Natural killer cell (primary cell): ENCODE data around the gene STK38L. TPM values are rescaled to one million over a fixed set of nuclear protein-coding genes. Genes with fewer than 3 reads are reported as not detected.

ENCODE experiments used
- ATAC-seq, 3 donors: fragments of 150-1000 bp in 2 of 3; fragments of 200-7000 bp in 1 of 3; cut with Tn5 transposase; 1 replicate in 1 of 3; 2 replicates in 2 of 3; pipeline ENCODE4 v1.10.0; 2021; ENCODE audit warnings: mild to moderate bottlenecking in 2 of 3, moderate library complexity in 2 of 3
- DNase-seq, 2 donors: peaks; one replicate each; pipeline versions ENCODE4 v3.0.0 to v3.0.0-alpha.2; 2013 to 2021; ENCODE audit warnings: mixed read lengths in 1 of 2
- H3K27ac ChIP-seq: one replicate; pipeline ENCODE4 v1.5.1; 2013; ENCODE audit warnings: mild to moderate bottlenecking, low read length
- H3K27me3 ChIP-seq: one replicate; pipeline ENCODE4 v1.6.1; 2013; ENCODE audit warnings: low read length; ENCODE audit not compliant: control insufficient read depth, insufficient read depth
- H3K36me3 ChIP-seq: one replicate; pipeline ENCODE4 v1.6.1; 2013; ENCODE audit warnings: low read length; ENCODE audit not compliant: control insufficient read depth, insufficient read depth
- H3K4me1 ChIP-seq: one replicate; pipeline ENCODE4 v1.6.1; 2013; ENCODE audit warnings: low read length; ENCODE audit not compliant: control insufficient read depth, insufficient read depth
- H3K4me3 ChIP-seq: one replicate; pipeline ENCODE4 v1.5.1; 2013; ENCODE audit warnings: low read length
- H3K9me3 ChIP-seq: one replicate; pipeline ENCODE4 v1.6.1; 2013; ENCODE audit warnings: low read length; ENCODE audit not compliant: control insufficient read depth, insufficient read depth
- H3K27ac Mint-ChIP-seq, 2 donors: one replicate each; pipeline ENCODE4 v1.8.0; 2022; ENCODE audit warnings: mild to moderate bottlenecking in 2 of 2, mixed read lengths in 2 of 2, moderate library complexity in 1 of 2
- H3K27me3 Mint-ChIP-seq, 2 donors: one replicate each; pipeline ENCODE4 v1.8.0; 2022; ENCODE audit warnings: low read depth in 2 of 2, mixed read lengths in 2 of 2
- H3K36me3 Mint-ChIP-seq: one replicate; pipeline ENCODE4 v1.8.0; 2022; ENCODE audit warnings: mixed read lengths
- H3K4me1 Mint-ChIP-seq, 2 donors: one replicate each; pipeline ENCODE4 v1.8.0; 2022; ENCODE audit warnings: mixed read lengths in 2 of 2
- H3K4me3 Mint-ChIP-seq: one replicate; pipeline ENCODE4 v1.8.0; 2022; ENCODE audit warnings: mild to moderate bottlenecking, moderate library complexity, mixed read lengths
- H3K9me3 Mint-ChIP-seq, 2 donors: one replicate each; pipeline ENCODE4 v1.8.0; 2022; ENCODE audit warnings: mixed read lengths in 2 of 2
- WGBS: methylation state at CpG from one replicate; pipeline ENCODE4 v1.1.7; 2013; ENCODE audit warnings: missing lambda C conversion rate; ENCODE audit not compliant: insufficient coverage; 5-methylcytosine and 5-hydroxymethylcytosine counted together
- intact Hi-C: fragments of 100-400 bp; cut with micrococcal nuclease; formaldehyde crosslinking; loops from one replicate; pipeline ENCODE4 v1.14.2; 2022
- total RNA-seq, 4 donors: library from RNA; stranded (reverse); fragments of 120-200 nt in 1 of 4; gene quantifications; one replicate each; pipeline versions ENCODE4 v1.2.3 to v1.2.4, GENCODE V29; 2013 to 2022
- TF ChIP-seq, protein P1 (sequence below): fragments of 200-600 bp; IDR thresholded peaks from one replicate; pipeline ENCODE4 v1.8.0; 2022; ENCODE audit warnings: antibody characterized with exemption

The STK38L gene
- total RNA-seq, 3 donors from 2014 or later (not counting 1 experiment from before 2014, with no cell fraction given): 14.0 to 17.0 (median 15.0) TPM

DNA sequence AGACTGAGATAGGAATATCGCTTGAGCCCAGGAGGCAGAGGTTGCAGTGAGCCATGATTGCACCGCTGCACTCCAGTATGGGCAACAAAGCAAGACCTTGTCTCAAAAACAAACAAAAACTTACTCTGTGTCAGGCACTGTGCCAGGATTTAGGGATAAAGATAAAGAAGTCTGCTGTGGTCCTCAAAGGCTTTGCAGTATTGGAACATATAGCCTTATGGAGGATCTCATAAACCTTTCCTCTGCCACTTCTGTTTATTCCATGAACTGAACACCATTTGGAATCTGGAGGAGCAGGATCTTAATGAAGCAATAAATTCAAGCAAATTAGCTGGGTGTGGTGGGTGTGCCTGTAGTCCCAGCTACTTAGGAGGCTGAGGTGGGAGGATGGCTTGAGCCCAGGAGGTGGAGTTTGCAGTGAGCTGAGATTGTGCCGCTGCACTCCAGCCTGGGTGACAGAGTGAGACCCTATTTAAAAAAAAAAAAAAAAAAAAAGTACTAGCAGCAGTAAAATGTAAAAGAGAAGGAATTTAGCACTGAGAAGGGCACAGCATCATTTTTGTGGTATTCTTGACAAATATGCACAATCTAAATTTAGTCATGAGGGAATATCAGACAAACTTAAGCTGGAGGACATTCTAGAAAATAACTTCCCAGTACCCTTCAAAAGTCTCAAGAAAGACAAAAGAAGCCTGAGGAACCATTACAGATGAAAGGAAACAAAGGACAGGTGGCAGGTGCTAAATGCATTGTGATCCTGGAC is 115.7 kb downstream of the STK38L start:
- intact Hi-C loops: no loop called here
- Histone ChIP-seq H3K9me3 (no peaks in the 10 kb centered on the region), H3K27ac (no peak overlapping the region), H3K27me3 (no peaks in the 10 kb centered on the region), H3K4me3 (no peak overlapping the region), H3K4me1 (no peaks in the 10 kb centered on the region), H3K36me3 (no peaks in the 10 kb centered on the region)
- ATAC-seq (no peak), DNase-seq (no peak)
- H3K9me3 Mint-ChIP-seq: no peaks in the 10 kb centered on the region
- TF ChIP-seq, protein P1, sequence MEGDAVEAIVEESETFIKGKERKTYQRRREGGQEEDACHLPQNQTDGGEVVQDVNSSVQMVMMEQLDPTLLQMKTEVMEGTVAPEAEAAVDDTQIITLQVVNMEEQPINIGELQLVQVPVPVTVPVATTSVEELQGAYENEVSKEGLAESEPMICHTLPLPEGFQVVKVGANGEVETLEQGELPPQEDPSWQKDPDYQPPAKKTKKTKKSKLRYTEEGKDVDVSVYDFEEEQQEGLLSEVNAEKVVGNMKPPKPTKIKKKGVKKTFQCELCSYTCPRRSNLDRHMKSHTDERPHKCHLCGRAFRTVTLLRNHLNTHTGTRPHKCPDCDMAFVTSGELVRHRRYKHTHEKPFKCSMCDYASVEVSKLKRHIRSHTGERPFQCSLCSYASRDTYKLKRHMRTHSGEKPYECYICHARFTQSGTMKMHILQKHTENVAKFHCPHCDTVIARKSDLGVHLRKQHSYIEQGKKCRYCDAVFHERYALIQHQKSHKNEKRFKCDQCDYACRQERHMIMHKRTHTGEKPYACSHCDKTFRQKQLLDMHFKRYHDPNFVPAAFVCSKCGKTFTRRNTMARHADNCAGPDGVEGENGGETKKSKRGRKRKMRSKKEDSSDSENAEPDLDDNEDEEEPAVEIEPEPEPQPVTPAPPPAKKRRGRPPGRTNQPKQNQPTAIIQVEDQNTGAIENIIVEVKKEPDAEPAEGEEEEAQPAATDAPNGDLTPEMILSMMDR: no peak
- H3K27ac Mint-ChIP-seq: no peak overlapping the region
- H3K36me3 Mint-ChIP-seq: no peaks in the 10 kb centered on the region
- WGBS: 76% methylated on average over 3 of the region's 3 CpGs
- H3K27me3 Mint-ChIP-seq: peaks cover 0 to 4% of the 10 kb centered on the region in 2 donors
- no peaks in the 10 kb centered on the region for H3K4me1 Mint-ChIP-seq
- no peak overlapping the region for H3K4me3 Mint-ChIP-seq

DNA sequence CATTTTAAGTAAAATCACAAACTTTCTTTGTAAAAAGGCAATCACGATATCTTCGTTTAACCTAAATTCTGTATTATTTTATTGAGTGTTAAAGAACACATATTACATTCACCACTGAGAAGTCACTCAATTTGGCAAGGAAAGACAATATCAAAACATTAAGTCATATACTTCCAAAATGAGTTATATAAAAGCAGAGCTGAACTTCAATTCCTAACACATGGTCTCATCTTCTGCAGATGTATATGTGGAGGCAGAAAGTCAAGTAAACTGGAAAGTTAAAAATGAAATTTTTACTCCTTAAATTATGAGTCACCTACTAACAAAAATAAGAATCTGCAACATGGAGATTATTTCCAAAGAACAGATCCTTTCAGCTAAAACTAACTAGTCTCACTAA is 117.3 kb downstream of the STK38L start:
- no CpG with 5 or more reads among the region's 2 CpGs for WGBS
- intact Hi-C loops: no loop called here
- DNase-seq (no peak), ATAC-seq (no peak)
- H3K36me3 ChIP-seq: no peaks in the 10 kb centered on the region
- Mint-ChIP-seq H3K36me3 (no peaks in the 10 kb centered on the region), H3K4me3 (no peak overlapping the region), H3K4me1 (no peaks in the 10 kb centered on the region), H3K27me3 (no peaks in the 10 kb centered on the region), H3K9me3 (no peaks in the 10 kb centered on the region), H3K27ac (no peak overlapping the region)
- TF ChIP-seq, protein P1: no peak
- no peak overlapping the region for H3K4me3 ChIP-seq
- H3K9me3 ChIP-seq: no peaks in the 10 kb centered on the region
- no peaks in the 10 kb centered on the region for H3K4me1 ChIP-seq
- H3K27me3 ChIP-seq: no peaks in the 10 kb centered on the region
- no peak overlapping the region for H3K27ac ChIP-seq

DNA sequence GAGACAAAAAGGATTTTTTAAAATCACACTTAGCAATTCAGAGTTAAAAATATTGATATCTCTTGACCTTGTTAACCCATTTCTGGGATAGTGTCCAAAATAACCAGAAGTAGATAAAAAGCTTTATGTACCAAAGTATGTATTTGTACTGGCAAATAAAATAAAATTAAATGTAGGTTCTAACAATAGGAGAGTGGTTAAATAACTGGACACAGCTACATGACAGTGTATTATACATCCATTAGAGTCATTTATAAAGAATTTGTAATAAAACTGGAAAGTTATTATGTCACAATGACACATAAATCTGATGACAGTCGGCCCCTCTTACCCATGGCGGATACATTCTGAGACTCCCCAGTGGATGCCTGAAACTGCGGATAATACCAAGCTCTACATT is 122.5 kb downstream of the STK38L start:
- no peaks in the 10 kb centered on the region for H3K4me1 Mint-ChIP-seq
- Histone ChIP-seq H3K4me3 (no peak overlapping the region), H3K36me3 (no peaks in the 10 kb centered on the region), H3K27me3 (no peaks in the 10 kb centered on the region), H3K4me1 (no peaks in the 10 kb centered on the region), H3K27ac (no peak overlapping the region), H3K9me3 (no peaks in the 10 kb centered on the region)
- no peaks in the 10 kb centered on the region for H3K9me3 Mint-ChIP-seq
- no peaks in the 10 kb centered on the region for H3K36me3 Mint-ChIP-seq
- intact Hi-C loops: no loop called here
- H3K27ac Mint-ChIP-seq: no peak overlapping the region
- no peak for DNase-seq
- no peak overlapping the region for H3K4me3 Mint-ChIP-seq
- ATAC-seq: no peak
- TF ChIP-seq, protein P1: no peak
- WGBS: 100% methylated on average over 2 of the region's 3 CpGs
- H3K27me3 Mint-ChIP-seq: no peaks in the 10 kb centered on the region

DNA sequence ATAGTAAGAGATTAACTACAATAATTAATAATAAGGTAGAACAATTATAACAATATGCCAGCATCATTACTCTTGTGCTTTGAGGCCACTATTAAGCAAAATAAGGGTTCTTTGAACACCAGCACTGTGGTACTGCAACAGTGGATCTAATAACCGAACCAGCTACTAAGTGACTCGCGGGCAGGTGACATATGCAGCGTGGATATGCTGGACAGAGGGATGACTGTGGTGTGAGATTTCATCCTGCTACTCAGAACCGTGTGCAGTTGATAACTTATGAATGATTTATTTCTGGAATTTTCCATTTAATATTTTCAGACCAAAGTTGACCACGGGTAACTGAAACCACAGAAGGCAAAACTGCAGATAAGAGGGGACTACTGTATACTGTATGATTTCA is 123.0 kb downstream of the STK38L start:
- no peak overlapping the region for H3K27ac ChIP-seq
- no peak overlapping the region for H3K4me3 ChIP-seq
- intact Hi-C loops: no loop called here
- ATAC-seq (no peak), DNase-seq (no peak)
- no peaks in the 10 kb centered on the region for H3K27me3 ChIP-seq
- H3K9me3 ChIP-seq: no peaks in the 10 kb centered on the region
- H3K36me3 Mint-ChIP-seq: no peaks in the 10 kb centered on the region
- no peaks in the 10 kb centered on the region for H3K4me1 ChIP-seq
- H3K4me3 Mint-ChIP-seq: no peak overlapping the region
- H3K27ac Mint-ChIP-seq: no peak overlapping the region
- no peaks in the 10 kb centered on the region for H3K9me3 Mint-ChIP-seq
- TF ChIP-seq, protein P1: no peak
- H3K4me1 Mint-ChIP-seq: no peaks in the 10 kb centered on the region
- H3K36me3 ChIP-seq: no peaks in the 10 kb centered on the region
- WGBS: 81% methylated on average over 5 of the region's 6 CpGs
- H3K27me3 Mint-ChIP-seq: no peaks in the 10 kb centered on the region
